ENCODE measurements around the gene NSUN5.
"Not testable (repeated sequence)": the region's sequence is repeated elsewhere in the genome, so short reads cannot be mapped to it uniquely, and the experiment has no call there.

Gene NSUN5

DNA sequence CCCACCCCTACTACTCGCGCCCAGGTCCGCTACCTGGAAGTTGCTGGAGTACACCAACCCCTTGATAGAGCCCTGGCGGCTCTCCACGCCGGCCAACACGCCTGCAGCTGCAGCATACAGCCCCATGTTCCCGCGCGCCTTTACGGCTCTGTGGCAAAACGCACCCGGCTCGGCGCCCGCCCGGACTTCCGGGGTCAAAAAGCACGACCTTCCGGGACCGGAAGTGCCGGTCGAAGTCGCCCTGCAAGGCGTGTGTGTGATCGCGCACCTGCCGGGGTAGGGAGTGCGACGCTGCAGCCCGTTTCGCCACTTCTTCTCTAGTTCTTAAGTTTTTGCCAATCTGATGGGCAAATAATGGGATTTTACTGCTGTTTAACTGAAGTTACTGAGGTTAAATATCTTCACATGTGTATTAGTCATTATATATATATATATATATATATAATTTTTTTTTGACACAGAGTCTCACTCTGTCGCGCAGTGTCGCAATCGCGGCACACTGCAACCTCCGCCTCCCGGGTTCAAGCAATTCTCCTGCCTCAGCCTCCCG, at the start of gene NSUN5:
Gene NSUN5 (minus strand): TSS at position 162 of the 550 bp plus-strand sequence. CDS start 36 bp downstream, at position 126.
- peak; percentile 75 to 89 (median 86) for DNase-seq

DNA sequence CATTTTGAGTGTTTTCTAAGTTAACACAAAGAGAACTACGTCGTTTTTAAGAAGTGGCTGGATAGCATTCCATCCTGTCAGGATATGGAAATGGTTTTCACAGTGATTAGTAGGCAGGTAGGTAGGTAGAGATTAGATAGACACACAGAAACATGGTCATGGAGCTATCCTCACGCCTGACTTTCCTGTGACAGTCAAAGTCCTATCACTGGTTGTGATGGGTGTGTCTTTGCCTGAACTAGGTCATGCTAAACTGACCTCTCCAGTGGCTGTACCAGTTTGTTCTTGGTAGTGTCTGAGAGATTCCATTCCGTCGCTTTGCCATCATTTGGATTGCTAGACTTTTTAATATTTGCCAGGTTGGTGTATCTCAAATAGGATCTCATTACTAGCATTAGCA, 47.5 kb upstream of the NSUN5 start:
- no peak for DNase-seq

DNA sequence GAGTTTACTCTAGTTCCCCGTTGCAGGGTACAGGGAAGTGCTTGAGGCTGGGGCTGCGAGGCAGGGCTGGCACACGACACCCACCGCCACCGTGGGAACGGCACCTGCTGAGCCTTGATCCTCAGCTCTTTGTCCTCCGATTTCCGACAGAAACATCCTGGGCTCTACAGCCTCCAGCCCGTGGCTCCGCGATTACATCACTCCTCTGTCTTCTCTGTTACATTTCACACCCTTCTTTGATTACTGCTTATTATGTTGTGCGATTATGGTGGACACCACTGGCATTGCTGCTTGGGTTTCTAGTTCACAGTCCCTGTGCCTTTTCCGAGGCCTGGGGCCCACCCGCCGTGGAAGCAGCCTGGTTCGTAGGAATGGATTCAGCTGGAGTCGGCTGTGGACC, 46.2 kb upstream of the NSUN5 start:
- DNase-seq: no peak

DNA sequence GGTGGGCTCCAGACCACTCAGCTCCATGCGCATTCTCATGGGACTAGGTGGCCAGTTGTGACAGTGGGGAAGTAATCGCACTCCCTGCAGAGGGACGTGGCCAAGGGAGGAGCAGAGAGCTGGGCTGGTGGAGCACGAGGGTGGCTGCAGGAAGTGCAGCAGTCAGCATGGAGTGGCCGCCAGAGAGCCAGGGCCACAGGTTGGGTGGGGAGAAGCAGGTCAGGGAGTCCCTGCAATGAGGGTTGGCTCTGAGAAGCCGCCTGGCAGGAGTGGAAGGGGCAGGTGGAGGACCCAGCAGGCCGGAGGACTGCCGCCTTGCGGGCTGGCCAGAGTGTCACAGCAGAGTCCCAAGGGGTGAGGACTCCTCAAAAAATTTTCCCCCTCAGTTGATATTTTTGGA, 45.6 kb upstream of the NSUN5 start:
- no peak for DNase-seq

DNA sequence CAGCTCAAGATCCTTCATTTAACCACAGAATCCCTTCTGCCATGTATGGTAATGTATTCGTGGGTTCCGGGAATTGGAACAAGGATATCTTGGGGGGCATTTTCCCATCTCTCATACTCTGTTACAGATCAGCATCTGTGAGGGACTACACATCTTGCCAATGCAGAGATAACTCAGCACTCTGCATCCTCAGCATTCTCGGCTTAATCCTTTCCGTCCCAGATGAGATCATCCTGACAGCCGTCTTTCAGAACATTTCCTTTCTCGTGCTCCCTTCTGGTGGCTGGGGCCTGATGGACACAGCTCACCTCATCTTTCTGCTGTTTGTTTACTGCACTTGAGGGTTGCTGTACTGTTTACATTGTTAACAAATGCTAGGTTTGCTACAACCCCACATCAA, 44.6 kb upstream of the NSUN5 start:
- no peak for DNase-seq

DNA sequence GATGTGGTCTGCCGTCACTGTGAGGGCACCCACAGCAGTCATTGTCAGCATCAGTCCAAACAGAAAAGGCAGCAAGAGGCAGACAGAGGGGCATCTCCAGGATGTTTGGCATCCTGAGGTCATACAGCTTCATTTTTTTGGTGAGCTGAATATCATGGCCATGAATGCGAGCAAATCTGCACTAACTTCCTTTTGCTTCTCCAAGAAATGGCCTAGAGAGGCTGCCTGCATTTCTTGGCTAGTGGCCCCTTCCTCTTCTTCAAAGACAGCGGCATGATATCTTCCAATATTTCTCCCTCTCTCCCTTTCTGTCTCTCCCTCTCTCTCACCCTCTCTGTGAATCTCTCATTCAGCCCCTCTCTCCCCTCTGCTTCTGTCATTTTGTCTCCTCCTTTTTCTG, 44.2 kb upstream of the NSUN5 start:
- DNase-seq: no peak

DNA sequence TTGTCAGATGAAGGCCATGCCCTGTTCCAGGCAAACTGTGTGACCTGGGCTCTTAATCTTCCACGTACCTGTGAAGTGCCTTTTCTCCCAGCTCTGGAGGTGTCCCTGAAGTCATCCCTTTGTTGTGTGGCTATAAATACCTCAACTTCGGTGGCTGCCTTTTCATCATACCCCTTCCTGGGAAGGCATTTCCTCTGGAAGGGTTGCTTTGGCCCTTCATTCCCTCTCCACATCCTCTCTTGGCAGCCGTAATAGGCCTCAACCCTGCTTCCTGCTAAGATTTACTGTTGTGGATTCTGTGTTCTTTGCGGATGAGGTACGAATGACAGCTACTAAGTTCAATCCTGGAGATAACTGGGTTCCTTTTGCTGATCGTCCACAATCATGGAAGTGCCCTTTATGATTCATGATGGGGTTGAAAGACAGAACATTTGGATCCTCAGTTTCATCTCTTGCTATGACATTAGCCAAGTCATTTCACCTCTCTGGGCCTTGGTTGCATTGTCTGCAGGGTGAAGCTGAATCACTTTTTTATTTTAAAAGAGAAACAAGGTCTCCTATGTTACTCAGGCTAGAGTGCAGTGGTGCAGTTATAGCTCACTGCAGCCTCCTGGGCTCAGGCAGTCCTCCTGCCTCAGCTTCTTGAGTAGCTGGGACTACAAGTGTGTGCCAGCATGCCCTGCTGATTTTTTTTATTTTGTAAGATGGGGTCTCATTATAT, 43.0 kb upstream of the NSUN5 start:
- DNase-seq: no peak

DNA sequence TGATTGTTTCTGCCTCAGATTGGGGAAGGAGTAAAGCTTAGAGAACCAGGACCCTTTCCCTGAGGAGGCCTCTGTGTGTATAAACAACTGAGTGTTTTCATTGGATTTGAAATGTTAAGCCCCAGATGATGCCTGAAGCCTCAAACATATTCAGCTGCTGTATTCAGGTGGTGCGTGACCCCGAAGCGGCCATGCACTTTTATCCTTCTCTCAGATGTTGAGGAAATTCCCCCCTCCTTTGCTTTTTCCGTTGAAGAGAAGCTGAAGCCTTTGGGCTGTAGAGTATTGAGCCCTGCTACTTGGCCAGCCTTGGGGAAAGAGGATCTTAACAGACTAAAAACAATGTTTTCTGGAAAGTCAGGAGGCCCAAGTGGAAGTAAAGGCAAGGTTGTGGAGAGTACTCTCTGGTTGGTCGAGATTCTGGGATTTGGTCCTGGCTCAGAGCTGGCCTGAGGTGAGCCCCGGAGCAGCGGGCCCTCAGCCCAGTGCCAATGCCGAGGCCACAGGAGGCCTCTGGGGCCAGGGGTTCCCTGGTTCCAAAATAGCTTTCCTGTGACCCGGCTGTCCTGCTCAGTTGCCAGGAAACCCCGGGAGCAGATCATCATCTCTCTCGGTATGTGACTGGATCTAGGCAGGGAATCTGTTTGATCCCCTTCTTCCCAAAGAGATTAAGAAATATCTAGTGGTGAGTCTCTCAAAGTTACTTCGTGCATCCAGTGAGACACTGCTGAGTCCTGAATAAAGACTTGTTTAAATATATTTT, 41.9 kb upstream of the NSUN5 start:
- DNase-seq: no peak

DNA sequence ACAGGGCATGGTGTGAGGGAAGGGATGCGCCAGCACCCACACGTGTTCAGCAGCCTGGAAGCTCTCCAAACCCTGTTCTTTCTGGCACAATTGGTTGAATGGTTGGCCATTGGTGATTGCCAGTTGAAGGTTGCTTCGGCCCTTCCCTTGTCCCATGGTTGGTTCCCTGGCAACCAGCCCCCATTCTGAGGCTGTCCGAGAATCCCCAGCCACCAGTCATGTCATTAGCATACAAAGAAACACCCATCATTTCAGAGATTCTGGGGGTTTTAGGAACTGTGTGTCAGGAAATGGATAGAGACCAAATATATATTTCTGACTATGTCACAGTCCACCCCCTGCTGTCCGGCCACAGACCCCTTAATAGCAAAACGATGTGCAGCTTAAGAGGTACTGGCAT, 41.1 kb upstream of the NSUN5 start:
- DNase-seq: no peak

DNA sequence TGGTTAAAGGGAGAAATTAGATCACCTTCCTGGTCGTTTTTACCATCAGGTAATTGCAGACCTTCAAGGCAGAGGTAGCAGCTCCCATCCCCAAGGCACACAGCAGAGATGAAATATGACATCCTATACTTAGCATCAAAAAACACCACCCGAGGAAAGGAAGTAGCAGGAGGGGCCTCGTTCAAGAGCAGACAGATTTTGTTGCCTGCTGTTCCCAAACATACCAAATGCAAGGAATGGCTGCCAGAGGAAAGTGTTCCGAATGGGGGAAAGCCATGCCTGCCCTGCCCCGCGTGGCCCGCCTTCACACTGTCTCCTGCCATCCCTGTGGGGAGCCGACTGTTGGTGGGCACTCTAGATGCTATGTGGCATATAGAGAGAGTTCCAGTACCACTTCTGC, 37.3 kb upstream of the NSUN5 start:
- DNase-seq: no peak

DNA sequence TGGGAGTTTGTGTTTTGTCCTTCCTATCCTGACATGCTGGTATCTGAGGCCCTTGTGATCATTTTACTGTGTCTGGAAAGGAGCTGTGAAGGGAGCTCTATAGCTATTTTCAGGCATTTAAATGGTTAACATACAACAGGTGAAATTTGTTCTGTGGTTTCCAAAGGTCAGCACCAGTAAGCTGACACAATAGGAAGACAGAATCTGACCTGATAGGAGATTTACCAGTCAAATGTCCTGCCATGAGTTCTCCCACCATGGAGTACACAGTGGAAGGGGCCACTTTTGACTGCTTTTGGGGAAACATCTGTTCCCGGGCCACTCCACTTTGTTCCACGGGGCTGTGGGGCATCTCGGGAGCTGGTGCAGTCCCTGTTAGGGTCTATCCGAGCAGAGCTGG, 36.9 kb upstream of the NSUN5 start:
- DNase-seq: no peak

DNA sequence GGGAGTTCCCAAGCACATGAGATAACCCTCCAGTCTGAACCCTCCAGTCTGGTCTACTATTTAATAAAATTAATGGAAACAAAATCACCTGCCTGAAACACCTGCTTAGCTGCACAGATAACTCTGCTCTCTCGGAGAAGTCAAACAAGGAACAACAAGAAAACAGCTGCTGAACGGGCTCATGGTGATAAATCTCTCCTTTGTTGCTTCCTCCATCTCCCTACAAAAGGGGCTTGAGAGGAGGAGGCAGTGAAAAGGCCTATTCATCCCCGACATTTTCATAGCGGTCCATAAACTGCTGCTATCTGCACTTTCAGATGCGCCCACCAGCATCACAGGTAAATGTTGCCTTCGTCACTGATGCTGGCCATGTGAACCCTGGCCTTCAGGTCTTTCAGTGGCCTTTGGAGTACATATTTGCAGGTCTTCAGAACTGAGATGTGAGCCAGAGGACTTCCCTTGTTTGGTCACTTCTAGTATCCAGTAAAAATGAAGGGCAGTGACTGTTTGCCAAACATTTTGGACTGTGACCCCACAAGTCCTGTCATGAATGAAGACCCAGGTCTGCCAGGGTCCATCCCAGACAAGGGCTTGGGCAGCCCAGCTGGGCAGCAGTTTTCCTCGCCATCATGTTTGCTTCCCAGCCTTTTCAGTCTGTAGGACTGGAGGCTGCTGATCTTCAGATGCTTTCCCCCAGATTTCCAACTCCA, 35.2 kb upstream of the NSUN5 start:
- no peak for DNase-seq

DNA sequence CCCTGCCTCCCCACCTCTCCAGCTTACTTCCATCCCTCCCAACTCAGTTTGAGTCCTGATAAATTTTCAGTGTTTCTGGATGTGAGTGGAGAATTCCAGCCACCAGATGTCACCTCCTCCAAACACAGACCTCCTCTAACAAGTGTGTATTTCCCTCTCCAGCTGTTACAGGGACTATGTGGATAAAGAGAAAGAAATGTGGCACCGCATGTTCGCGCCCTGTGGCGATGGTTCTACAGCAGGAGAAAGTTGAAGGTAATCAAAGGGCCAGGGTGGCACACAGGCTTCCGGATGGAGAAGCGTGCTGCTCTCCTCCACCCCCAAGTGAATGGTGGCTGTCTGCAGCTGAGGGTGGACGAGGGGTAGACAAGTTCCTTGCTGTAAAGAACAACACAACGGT, 34.0 kb upstream of the NSUN5 start:
- DNase-seq: no peak

DNA sequence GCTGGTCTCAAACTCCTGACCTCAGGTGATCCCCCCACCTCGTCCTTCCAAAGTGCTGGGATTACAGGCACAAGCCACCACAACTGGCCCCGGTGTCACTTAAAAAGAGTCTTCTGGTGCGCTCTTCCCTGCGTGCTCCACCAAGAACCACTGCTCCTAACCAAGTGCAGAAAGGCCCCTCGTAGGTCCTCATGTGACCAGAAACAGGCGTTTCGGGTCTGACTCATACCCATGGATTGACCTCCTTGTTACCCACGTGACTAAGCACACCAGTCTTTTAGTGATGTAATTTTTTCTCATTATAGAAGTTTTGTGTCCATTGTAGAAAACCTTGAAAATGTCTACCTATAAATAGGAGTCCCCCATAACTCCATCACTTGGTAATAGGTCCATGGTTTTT, 33.3 kb upstream of the NSUN5 start:
- DNase-seq: no peak

DNA sequence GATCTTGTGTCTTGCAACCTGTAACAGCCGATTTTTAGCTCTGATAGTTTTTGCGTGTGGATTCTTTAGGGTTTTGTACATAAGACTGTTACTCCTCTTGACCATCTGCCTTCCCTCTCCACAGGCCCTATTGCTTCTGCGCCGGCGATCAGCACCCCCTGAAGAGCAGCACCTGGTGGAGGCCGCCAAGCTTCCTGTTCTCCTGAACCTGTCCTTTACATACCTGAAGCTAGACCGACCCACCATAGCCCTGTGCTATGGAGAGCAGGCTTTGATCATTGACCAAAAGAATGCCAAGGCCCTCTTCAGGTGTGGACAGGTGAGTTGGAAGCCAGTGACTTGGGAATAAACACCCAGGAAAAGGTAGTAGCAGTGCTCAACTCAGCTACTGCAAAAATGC, 31.9 kb upstream of the NSUN5 start:
- DNase-seq: no peak

DNA sequence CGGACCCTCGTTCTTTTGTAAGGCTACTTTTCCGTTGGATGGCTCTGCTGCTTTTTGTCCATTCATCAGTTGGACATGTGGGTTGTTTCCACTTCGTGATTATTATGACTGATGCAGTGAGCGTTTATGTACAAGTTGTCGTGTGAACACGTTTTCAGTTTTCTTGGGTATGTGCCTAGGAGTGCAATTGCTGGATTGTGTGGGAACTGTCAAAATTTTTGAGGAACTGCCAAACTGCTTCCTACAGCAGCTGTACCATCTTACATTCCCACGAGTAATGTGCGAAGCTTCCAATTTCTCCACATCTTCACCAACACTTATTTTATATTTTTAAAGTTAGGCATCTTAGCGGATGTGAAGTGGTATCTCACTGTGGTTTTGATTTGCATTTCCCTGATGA, 29.7 kb upstream of the NSUN5 start:
- no peak for DNase-seq

DNA sequence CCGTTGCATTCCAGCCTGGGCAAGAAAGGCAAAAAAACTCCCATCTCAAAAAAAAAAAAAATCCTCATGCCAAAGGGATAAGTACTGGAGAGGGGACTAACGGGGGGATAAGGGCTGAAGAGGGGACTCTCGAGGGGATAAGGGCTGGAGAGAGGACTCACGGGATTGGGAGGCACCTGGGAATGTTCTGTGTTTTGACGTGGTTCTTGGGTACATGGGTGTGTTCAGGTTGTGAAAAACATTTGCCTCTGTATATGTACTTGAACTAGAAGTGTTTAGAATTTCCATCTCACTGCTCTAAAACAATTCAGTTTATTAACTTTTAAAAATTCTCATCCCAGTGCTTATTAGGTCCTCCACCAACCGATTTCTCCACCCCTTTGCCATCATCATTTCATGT, 23.8 kb upstream of the NSUN5 start:
- DNase-seq: no peak

DNA sequence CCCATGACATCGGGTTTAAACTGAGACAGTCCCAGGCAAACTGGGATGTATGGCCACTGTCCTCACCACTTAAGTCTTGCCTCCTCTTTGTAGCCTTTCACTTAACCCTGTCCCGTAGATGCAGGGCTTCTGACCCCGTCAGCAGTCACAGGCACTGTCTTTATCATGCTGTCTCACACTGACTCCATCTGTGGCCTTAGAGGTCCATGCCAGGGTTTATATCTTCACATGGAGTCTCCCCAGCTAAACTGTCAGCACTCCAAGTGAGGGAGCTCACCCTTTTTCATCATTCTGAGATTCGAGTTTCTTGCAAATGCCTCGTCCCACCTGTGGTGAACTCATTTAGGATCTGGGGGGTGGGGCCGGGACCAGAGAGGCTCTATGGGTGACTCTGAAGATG, 22.1 kb upstream of the NSUN5 start:
- DNase-seq: no peak

DNA sequence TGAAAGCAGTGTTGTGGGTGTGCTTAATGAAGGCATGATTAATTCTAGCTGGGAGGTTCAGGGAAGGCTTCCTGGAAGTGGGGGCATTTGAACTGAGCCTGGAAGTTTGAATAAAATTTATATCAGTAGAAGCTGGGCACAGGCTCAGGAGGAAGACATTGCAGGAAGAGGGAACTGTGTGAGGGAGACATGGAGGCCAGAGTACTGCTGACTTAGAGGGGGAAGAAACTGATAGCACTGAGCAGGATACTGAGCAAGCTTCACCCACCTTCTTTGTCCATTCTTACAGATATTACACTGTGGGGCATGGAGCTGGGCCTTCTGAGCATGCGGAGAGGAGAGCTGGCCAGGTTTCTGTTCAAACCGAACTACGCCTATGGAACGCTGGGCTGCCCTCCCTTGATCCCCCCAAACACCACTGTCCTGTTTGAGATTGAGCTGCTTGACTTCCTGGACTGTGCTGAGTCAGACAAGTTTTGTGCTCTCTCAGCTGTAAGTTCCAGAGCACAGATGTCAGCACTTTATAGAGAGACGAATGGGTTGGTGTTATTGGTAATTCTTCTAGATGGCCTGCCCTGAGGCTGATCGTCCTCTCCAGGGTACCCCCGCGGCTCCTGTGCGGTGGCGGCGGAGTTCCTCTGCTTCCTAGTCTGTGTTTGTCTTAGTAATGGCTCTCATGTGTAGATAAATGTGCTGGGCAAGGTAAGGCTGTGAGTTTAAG, 21.4 kb upstream of the NSUN5 start:
- DNase-seq: no peak

DNA sequence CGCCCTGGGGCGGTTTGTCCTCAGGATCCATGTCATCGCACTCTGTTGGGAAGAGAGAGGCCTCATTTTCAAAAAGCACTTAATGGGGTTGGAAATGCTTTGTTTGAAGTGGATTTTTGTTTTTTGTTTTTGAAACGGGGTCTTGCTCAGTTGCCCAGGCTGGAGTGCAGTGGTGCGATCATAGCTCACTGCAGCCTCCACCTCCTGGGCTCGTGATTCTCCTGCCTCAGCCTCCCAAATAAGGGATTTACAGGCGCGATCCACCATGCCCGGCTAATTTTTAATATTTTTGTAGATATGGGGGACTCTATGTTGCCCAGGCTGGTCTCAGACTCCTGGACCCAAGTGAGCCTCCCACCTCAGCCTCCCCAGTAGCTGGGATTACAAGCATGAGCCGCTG, 20.1 kb upstream of the NSUN5 start:
- DNase-seq: no peak

DNA sequence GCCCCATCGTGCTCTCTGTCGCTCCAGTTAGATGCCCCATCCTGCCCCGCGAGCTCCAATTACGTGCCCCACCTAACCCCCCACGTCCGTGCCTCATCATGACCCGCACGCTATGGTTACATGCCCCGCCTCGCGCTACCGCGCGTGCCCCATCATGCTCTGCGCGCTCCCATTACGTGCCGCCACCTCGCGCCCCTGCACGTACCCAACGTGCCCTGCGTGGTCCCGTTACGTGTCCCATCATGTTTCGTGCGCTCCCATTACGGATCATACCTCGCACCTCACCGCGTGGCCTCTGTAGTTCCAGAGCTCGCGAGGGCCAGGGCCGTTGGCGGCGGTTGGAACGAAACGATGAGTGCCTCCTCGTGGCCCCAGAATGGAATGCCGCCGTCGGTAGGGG, 19.3 kb upstream of the NSUN5 start, which contains the start of the genes FKBP6 and TRIM50:
Gene FKBP6 (plus strand): TSS at position 240 of the 400 bp plus-strand sequence. CDS start 268 bp downstream, outside the sequence.
Gene TRIM50 (minus strand): TSS at position 161 of the 400 bp plus-strand sequence. CDS start 3,295 bp downstream, outside the sequence.
- DNase-seq: not testable (repeated sequence)

DNA sequence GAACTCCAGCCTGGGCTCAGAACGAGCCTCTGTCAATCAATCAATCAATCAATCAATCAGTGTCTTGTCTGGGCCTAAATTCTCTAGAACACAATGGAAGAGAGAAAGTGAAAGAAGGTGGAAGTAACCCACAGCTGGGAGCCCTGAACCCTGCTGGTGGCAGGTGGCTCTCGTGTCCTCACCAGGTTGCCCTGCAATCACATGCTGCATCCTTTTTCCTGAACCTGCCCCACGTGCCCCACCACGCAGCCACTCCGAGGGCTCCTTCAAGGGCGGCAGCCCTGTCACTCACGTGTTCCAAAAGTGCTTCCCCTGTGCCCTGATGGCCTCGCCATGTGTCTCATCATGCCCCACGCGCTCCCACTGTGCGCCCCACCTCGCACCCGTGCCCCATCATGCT, 18.8 kb upstream of the NSUN5 start:
- DNase-seq: not testable (repeated sequence)

DNA sequence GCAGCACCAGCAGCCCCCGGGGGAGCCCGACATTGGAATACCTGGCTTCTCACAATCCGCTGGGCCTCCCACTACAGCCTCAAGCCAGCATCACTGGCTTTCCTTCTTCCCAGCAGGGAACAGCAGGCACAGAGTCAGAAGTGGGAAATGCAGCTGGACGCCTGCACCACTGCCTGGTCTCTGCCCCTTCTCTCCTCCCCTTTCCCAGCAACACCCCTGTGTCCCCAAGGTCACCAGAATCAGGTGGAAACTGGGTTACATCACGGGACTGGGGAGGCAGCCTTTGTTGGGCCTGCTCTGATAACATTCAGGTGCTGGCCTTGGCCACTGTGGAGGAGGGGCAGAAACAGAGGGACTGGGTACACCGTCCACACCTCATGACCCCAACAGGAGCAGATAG, 16.8 kb upstream of the NSUN5 start:
- not testable (repeated sequence) for DNase-seq

Measured in activated CD4-positive, CD25-positive, alpha-beta regulatory T cell (primary cell).